IMR-90 (cell line): ENCODE measurements around the gene HIVEP3. TPM values are rescaled to one million over a fixed set of nuclear protein-coding genes. Genes with fewer than 3 reads are reported as not detected.
A peak's percentile ranks its signal among the peaks of the same experiment; 100 is the strongest.

Experiments used
- ATAC-seq: fragments of 200-7000 bp; cut with Tn5 transposase; 2 replicates; pipeline ENCODE4 v1.9.1; 2020; ENCODE audit warnings: low read depth, mild to moderate bottlenecking, moderate library complexity
- BruUV-seq: library from RNA; stranded (reverse); fragments of 400-500 nt; replicated peaks from 2 replicates; lab custom pipeline; 2021; lab: Mats Ljungman, UMichigan
- CTCF ChIA-PET: fragments of 300-600 bp; formaldehyde crosslinking; extraction: SDS; loops from one replicate; lab custom pipeline; 2021; ENCODE audit warnings: antibody characterized with exemption; lab: Yijun Ruan, JAX
- POLR2A ChIA-PET: fragments of 300-600 bp; sonication (Branson Sonifier 250); formaldehyde crosslinking; loops from one replicate; lab custom pipeline; 2022; ENCODE audit warnings: antibody characterized with exemption; ENCODE audit not compliant: unreplicated experiment; lab: Charles Lee
- DNase-seq: peaks from one replicate; pipeline ENCODE4 v3.0.0; 2013
- H2AFZ ChIP-seq: replicated peaks from 2 replicates; pipeline ENCODE3; 2013; ENCODE audit warnings: low read length, mild to moderate bottlenecking; ENCODE audit not compliant: poor library complexity
- H2AK5ac ChIP-seq: 2 replicates; pipeline ENCODE4 v1.6.1; 2013; ENCODE audit warnings: low read depth, low read length, inconsistent platforms
- H2AK9ac ChIP-seq: replicated peaks from 2 replicates; pipeline ENCODE3; 2013; ENCODE audit warnings: mild to moderate bottlenecking, low read depth, low read length, moderate library complexity; ENCODE audit not compliant: poor library complexity
- H2BK120ac ChIP-seq: 2 replicates; pipeline ENCODE4 v1.6.1; 2013; ENCODE audit warnings: low read depth, low read length, inconsistent platforms
- H2BK15ac ChIP-seq: 3 replicates; pipeline ENCODE4 v1.6.1; 2013; ENCODE audit warnings: low read depth, low read length, inconsistent platforms
- H2BK20ac ChIP-seq: 2 replicates; pipeline ENCODE4 v1.6.1; 2013; ENCODE audit warnings: low read depth, mild to moderate bottlenecking, inconsistent platforms, low read length, moderate library complexity
- H2BK5ac ChIP-seq: 2 replicates; pipeline ENCODE4 v1.6.1; 2013; ENCODE audit warnings: mild to moderate bottlenecking, low read depth, low read length, inconsistent platforms; ENCODE audit not compliant: poor library complexity, severe bottlenecking
- H3K14ac ChIP-seq: replicated peaks from 2 replicates; pipeline ENCODE4 v1.6.1; 2013; ENCODE audit warnings: low read depth, low read length, inconsistent platforms
- H3K18ac ChIP-seq: 2 replicates; pipeline ENCODE4 v1.6.1; 2013; ENCODE audit warnings: low read depth, low read length, control low read depth
- H3K23ac ChIP-seq: 2 replicates; pipeline ENCODE4 v1.6.1; 2013; ENCODE audit warnings: low read depth, low read length, inconsistent platforms
- H3K27ac ChIP-seq: 2 replicates; pipeline ENCODE4 v1.5.1; 2013; ENCODE audit warnings: mild to moderate bottlenecking, control low read depth, low read length; ENCODE audit not compliant: insufficient read depth
- H3K27me3 ChIP-seq: 2 replicates; pipeline ENCODE4 v1.6.1; 2013; ENCODE audit warnings: low read length; ENCODE audit not compliant: control insufficient read depth, insufficient read depth
- H3K36me3 ChIP-seq: 2 replicates; pipeline ENCODE4 v1.6.1; 2013; ENCODE audit warnings: low read length, mixed read lengths; ENCODE audit not compliant: control insufficient read depth, insufficient read depth
- H3K4ac ChIP-seq: 2 replicates; pipeline ENCODE4 v1.6.1; 2013; ENCODE audit warnings: low read depth, low read length, inconsistent platforms
- H3K4me1 ChIP-seq: 2 replicates; pipeline ENCODE4 v1.6.1; 2013; ENCODE audit warnings: low read length, mixed read lengths; ENCODE audit not compliant: control insufficient read depth, insufficient read depth
- H3K4me2 ChIP-seq: 2 replicates; pipeline ENCODE4 v1.6.1; 2013; ENCODE audit warnings: low read depth, mild to moderate bottlenecking, control low read depth, low read length, moderate library complexity
- H3K4me3 ChIP-seq: 2 replicates; pipeline ENCODE4 v1.5.1; 2013; ENCODE audit warnings: low read depth, mild to moderate bottlenecking, control low read depth, low read length, moderate library complexity; ENCODE audit not compliant: insufficient read depth
- H3K56ac ChIP-seq: 2 replicates; pipeline ENCODE4 v1.6.1; 2013; ENCODE audit warnings: low read length, inconsistent platforms; ENCODE audit not compliant: insufficient read depth; ENCODE audit errors: extremely low read depth
- H3K79me1 ChIP-seq, 2 experiments: 2 replicates each; pipeline ENCODE4 v1.6.1; 2013; ENCODE audit warnings: low read length in 2 of 2, inconsistent platforms in 1 of 2, low read depth in 1 of 2
- H3K9ac ChIP-seq: 2 replicates; pipeline ENCODE4 v1.6.1; 2013; ENCODE audit warnings: low read depth, low read length, control low read depth
- H3K9me1 ChIP-seq: 2 replicates; pipeline ENCODE4 v1.6.1; 2013; ENCODE audit warnings: low read length, inconsistent platforms; ENCODE audit not compliant: insufficient read depth
- H3K9me3 ChIP-seq: 2 replicates; pipeline ENCODE4 v1.6.1; 2013; ENCODE audit warnings: low read length; ENCODE audit not compliant: control insufficient read depth, insufficient read depth
- H4K20me1 ChIP-seq: 2 replicates; pipeline ENCODE4 v1.6.1; 2013; ENCODE audit warnings: low read length, inconsistent platforms; ENCODE audit not compliant: insufficient read depth
- H4K5ac ChIP-seq: 2 replicates; pipeline ENCODE4 v1.6.1; 2013; ENCODE audit warnings: mild to moderate bottlenecking, low read depth, low read length, control low read depth
- H4K8ac ChIP-seq, 2 experiments: 2 replicates each; pipeline ENCODE4 v1.6.1; 2013; ENCODE audit warnings: low read depth in 2 of 2, low read length in 2 of 2, control low read depth in 1 of 2, inconsistent platforms in 1 of 2
- H4K91ac ChIP-seq: 2 replicates; pipeline ENCODE4 v1.6.1; 2013; ENCODE audit warnings: low read depth, low read length, inconsistent platforms; ENCODE audit not compliant: insufficient read depth
- BHLHE40 ChIP-seq: fragments of 150-350 bp; IDR thresholded peaks from 2 replicates; pipeline ENCODE4 v1.6.1; 2016; ENCODE audit warnings: mild to moderate bottlenecking, low read depth, low read length
- RFX5 ChIP-seq: IDR thresholded peaks from 2 replicates; pipeline ENCODE4 v1.8.0; 2012; ENCODE audit warnings: low read depth, mild to moderate bottlenecking, low read length, moderate library complexity
- WGBS, 2 experiments: methylation state at CpG; one replicate each; pipeline versions ENCODE4 v1.1.5 to v1.1.7; 2013; ENCODE audit warnings: missing lambda C conversion rate in 2 of 2; ENCODE audit not compliant: insufficient read length in 1 of 2; ENCODE audit errors: extremely low coverage in 2 of 2; 5-methylcytosine and 5-hydroxymethylcytosine counted together
- dilution Hi-C: fragments of 300-500 bp; cut with HindIII; formaldehyde crosslinking; loops from one replicate; pipeline ENCODE4 v1.14.3; 2018; ENCODE audit warnings: low sequenced_read_pairs; ENCODE audit not compliant: unreplicated experiment
- in situ Hi-C: fragments of 300-500 bp; cut with MboI; formaldehyde crosslinking; loops from 3 replicates; pipeline ENCODE4 v1.14.3; 2019; ENCODE audit warnings: low sequenced_read_pairs, inconsistent platforms, mixed read lengths
- intact Hi-C: fragments of 100-400 bp; cut with micrococcal nuclease; formaldehyde crosslinking; loops from 2 replicates; pipeline ENCODE4 v1.10.0; 2022
- polyA plus RNA-seq, 3 experiments: library from polyadenylated mRNA; depleted of rRNA; stranded (reverse); fragments of >200 nt; gene quantifications; 2 replicates each; pipeline ENCODE4 v1.2.3, GENCODE V29; 2012; ENCODE audit warnings: low replicate concordance in 1 of 3
- total RNA-seq: library from RNA; depleted of rRNA; stranded (reverse); fragments of >200 nt; gene quantifications from 2 replicates; pipeline ENCODE4 v1.2.3, GENCODE V29; 2012
- TF ChIP-seq, protein P1 (sequence below): fragments of 150-350 bp; IDR thresholded peaks from 2 replicates; pipeline ENCODE4 v1.6.1; 2017; ENCODE audit warnings: mild to moderate bottlenecking, antibody characterized with exemption, low read length, low read depth

Gene HIVEP3
- total and polyA plus RNA-seq, 2 of the 4 experiments (the other 2 are of a cell fraction), result 1.4 to 4.0 TPM

DNA sequence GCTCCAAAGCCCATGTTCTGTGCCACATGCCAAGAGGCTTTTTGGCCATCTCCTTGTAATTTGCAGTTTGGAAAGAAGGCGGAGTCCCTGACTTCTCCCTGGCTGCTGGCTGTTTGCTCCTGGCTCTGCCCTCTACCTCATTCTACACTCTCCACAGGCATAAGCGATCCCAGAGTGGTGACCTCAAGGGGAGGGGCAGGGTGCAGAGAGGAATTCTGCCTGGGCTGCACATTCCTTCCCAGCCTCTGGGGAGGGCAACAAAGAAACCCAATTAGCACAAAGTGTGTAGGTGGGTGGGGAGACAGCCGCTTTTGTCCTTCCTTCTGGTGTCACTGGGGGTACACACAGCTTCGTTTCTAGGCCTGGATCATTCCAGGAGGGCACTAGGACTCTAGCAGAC lies 95.3 kb downstream of the HIVEP3 start:
- H4K5ac ChIP-seq, result no peak overlapping the region
- ATAC-seq, result peak; percentile 44; the same call in 1 of the 2 replicates
- H3K56ac ChIP-seq, result no peak overlapping the region
- H3K23ac ChIP-seq, result no peak overlapping the region
- H3K4me3 ChIP-seq, result no peak overlapping the region
- H3K9me1 ChIP-seq, result no peaks in the 10 kb centered on the region
- no peak overlapping the region for H3K9ac ChIP-seq
- no peak overlapping the region for H2AFZ ChIP-seq
- no TSS peak for BruUV-seq
- no CpG with 5 or more reads among the region's 4 CpGs for WGBS, 2 experiments
- H3K14ac ChIP-seq, result no peak overlapping the region
- H2AK5ac ChIP-seq, result no peak overlapping the region
- no peak overlapping the region for H3K4me2 ChIP-seq
- no peak for DNase-seq
- in situ Hi-C loops, result no loop called here
- H4K8ac ChIP-seq, result no peak overlapping the region
- H3K18ac ChIP-seq, result no peak overlapping the region
- H3K4ac ChIP-seq, result no peak overlapping the region
- POLR2A ChIA-PET, result no interaction called here
- TF ChIP-seq BHLHE40, result no peak
- TF ChIP-seq, protein P1, sequence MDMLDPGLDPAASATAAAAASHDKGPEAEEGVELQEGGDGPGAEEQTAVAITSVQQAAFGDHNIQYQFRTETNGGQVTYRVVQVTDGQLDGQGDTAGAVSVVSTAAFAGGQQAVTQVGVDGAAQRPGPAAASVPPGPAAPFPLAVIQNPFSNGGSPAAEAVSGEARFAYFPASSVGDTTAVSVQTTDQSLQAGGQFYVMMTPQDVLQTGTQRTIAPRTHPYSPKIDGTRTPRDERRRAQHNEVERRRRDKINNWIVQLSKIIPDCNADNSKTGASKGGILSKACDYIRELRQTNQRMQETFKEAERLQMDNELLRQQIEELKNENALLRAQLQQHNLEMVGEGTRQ, result no peak
- no peak for TF ChIP-seq RFX5
- CTCF ChIA-PET, result no interaction called here
- H3K9me3 ChIP-seq, result no peaks in the 10 kb centered on the region
- H4K20me1 ChIP-seq, result no peaks in the 10 kb centered on the region
- peaks cover 2% of the 10 kb centered on the region; the same call in 1 of the 2 replicates for H3K4me1 ChIP-seq
- intact Hi-C loops, result no loop called here
- H2BK5ac ChIP-seq, result no peak overlapping the region
- dilution Hi-C loops, result no loop called here
- H2BK15ac ChIP-seq, result no peak overlapping the region
- H4K91ac ChIP-seq, result no peak overlapping the region
- no peak overlapping the region for H2BK120ac ChIP-seq
- H2AK9ac ChIP-seq, result no peak overlapping the region
- no peaks in the 10 kb centered on the region for H3K79me1 ChIP-seq
- H3K36me3 ChIP-seq, result no peaks in the 10 kb centered on the region
- H3K27ac ChIP-seq, result no peak overlapping the region
- H3K27me3 ChIP-seq, result peaks cover 3% of the 10 kb centered on the region
- H2BK20ac ChIP-seq, result no peak overlapping the region
